ENCODE measurements around the gene CFAP65.
A peak's percentile ranks its signal among the peaks of the same experiment; 100 is the strongest.

Gene CFAP65

GRCh38 chr2:219059725-219060682 lies 18.7 kb upstream of the CFAP65 start:
- DNase-seq (ENCODE audit: low read depth in 2 of 2), result no peak

DNA sequence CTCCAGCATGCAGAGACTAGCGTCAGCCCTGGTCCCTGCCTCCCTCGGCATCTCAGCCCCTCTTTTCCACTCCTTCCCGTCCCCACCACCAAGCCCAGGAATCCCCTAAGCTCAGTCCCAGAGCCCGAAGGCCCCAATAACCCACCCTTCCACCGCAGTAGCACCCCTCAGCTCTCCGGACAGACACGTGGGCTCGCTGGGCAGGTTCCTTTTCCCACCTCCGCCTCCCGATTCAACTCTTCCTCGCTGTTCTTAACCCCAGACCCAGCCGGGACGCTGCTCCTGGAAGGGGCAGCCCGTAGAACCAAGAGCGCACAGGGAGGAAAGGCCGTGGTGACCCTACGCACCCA lies 18.0 kb upstream of the CFAP65 start:
- DNase-seq (ENCODE audit: low read depth in 2 of 2), result no peak

DNA sequence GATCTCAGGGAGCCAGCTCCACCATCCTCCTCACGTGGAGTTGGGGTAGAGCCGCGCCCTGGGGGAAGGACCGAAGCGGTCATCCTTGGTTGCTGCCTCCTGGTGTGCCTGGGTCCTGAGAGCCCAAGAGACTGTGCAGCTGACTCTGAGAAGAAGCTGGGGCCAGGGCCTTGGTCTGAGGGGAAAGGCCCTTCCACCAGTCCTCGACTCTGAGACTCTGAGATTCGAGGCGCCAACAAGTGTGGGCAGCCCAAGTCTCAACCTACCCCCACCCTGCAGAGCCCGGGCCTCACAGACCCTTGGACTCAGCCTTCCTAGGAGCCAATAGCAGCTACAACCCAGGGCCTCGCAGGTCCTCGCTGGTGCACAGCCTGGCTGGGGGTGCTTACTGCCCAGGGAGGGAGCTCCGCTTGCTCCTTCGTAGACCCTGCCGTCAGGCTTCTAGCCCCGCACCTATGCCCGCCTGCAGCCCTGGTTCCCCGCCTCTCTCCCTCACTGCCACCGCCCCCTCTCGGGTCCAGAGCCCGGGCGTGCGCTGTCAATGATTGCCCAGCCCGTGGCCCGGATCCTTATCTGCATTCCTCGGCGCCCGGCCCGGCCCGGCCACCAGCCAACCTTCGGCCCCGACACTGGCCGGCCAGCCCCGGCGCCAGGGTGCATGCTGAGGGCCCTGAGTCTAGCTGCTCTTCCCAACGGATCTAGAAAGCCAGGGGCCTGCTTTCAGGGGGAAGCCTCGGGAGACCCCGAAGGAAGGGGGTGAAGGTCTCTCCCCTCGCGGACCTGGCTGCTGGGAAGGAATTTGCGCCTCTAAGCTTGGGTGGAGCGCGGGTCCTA lies 17.4 kb upstream of the CFAP65 start:
- no peak for DNase-seq (ENCODE audit: low read depth in 2 of 2)

DNA sequence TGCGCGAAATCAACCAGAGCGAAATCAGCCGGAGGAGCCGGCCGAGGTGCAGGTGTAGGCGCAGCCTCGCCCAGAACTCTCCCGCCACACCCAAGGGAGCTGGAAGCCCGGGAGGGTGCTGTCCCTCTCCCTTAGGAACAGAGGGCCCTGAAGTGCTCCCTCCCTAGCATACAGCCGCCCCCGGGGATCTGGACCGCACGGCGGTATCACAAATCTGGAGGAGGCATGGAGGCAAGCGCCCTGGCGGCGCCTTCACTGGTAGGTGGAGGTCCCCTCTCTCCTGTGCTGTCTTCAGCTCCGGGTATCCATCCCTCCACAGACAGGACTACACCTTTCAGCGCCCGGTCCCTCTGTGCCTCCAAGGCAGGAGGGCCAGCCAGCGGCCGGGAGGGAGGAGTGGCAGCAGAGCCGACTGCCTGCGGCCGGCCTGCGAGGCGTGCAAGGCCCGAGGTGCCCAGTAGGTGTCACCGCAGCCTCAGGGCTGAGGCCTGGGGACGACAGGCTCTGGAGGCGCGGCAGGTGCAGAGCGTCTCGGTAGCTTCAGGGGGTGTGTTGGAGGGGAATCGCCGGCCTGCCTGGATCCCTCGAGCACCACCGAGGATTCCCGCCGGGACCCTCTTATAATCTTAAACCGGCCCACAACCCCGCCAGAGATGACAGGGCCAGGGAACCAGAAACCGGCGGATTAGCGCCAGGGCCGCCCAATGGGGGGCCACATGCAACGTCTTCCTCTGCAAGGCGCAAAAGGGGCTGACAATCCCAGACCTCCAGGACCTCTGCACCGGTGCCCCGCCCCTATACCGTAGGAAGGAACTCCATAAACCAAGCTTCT lies 16.6 kb upstream of the CFAP65 start:
- DNase-seq (ENCODE audit: low read depth in 2 of 2), result peak; percentile 57 to 72

GRCh38 chr2:219056896-219057708 lies 15.8 kb upstream of the CFAP65 start:
- no peak for DNase-seq (ENCODE audit: low read depth in 2 of 2)

- no peak for DNase-seq (ENCODE audit: low read depth in 2 of 2)
These were observed 15.0 kb upstream of the CFAP65 start for GRCh38 chr2:219056176-219056895.

DNA sequence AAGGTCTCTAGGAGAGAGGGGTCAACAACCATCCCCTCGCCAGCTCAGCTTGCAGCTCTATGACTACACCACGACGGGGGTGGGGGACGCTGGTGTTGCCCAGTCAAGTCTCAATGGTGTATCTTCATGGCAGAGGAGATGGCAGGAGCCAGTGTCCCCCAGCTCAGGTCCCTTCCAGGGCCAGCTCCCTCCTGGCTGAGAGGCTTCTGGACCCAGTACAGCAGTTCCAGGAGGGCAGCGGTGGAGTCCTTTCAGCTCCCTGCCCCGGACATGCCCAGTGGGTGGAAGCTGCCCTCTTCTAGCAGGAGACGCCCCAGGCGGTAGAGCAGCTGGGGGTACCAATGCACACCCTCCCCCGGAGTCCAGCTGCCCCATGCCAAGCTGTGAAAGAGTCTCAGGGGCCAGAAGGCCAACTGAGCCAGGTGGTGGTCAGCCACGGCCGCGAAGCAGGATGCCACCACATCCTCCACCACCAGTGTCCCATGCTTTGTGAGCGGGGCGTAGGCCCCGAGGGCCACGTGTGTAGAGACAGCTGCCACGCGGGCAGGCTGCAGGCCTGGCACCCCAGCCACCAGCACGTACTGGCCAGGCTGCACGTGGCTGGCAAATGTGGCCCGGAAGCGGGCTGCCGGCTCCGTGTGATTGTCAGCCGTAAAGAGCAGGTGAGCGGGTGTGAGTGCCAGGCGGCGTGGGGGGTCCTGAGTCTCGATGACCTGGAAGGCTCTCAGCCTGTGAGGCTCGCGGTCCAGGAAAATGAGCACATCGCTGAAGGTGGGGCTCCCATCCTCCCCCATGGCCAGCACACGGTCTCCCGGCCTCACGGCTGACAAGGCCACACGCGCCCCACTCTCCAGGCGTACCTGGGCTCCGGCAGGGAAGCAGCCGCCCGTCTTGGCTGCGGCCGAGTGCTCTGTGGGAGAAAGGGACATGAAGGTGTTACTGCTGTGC lies 13.9 kb upstream of the CFAP65 start:
- no peak for DNase-seq (ENCODE audit: low read depth in 2 of 2)

DNA sequence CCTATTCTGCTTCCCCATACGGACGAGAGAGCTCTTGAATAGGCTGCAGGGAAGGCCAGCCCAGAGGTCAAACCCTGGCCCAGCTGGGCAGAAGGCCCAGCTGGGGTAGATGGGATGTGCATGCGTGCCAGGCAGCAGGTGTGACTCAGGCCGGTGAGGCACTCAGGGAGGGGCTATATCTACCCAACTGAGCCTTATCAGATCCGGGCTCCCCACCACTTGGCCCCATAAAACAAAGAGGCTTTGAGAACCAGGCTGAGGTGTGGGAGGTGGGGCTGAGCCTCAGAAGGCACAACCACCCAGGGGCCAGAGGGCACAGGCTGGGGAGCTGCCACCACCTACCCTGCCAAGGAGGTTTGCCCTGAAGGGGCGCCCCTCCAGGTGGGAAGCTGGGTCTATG lies 8.0 kb upstream of the CFAP65 start:
- DNase-seq (ENCODE audit: low read depth in 2 of 2), result no peak

DNA sequence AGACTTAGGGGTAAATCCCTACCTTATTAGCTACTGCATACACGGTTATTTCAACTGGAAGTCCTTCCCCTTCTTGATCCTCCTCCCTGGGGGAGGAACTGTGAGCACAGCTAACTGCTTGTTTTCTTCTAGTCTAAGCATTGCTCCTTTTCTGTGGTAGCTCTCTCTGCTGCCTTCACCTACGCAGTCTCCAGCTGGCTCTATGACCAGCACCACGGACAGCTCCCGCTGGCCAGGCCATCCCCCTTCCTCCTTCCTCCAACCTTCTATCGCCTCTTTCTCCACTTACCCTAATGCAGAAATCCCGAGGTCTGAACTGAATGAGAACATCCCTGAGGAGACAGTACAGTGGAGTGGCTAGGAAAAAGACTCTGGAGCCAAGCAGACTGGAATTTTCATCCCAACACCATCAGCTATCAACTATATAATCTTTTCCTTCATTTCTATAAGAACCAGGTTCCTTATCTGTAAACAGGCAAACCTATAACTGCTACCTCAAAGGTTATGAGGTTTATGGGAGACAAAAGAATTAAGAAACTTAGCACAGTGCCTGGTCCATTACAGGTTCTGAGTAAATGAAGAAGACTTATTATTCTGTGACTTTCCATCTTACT lies 4.7 kb upstream of the CFAP65 start:
- no peak for DNase-seq (ENCODE audit: low read depth in 2 of 2)

DNA sequence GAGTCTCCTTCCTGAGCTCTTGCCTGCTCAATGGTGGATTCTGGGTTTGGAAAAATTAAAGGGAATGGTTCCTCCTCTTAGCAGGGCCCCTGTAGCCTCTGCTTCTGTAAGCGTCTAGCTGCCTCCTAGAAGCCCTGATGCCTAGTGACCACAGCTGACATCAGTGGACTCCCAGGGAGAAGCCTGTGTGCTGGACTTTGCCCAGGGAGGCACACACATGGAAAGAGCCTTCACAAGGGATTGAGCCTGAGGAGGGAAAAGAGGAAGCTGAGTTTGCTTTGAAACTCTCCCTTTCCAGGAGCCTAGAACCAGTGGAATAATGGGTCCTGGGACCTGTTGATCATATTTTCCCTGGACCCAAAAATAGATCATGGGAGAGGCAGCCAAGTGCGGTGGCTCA lies 1.4 kb upstream of the CFAP65 start:
- no peak for DNase-seq (ENCODE audit: low read depth in 2 of 2)

DNA sequence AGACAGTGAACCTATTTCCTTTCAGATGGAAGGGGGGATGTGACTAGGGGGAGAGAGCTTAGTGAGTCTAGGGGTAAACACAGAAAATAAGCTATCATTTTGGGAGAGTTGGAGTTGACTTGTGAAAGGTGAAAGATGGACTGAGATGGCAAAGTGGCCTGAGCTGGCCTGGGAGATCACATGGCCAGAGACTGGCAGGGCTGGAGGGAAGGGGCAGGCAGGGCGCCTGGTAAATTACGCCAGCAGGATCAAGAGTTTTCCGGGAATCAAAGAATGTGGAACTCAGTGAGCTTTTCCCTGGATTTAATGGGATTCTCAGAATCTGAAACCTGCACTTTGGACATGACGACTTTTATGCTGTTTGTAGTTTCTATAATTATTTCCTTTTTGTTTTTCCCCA lies 841 bp upstream of the CFAP65 start:
- DNase-seq (ENCODE audit: low read depth in 2 of 2), result no peak

DNA sequence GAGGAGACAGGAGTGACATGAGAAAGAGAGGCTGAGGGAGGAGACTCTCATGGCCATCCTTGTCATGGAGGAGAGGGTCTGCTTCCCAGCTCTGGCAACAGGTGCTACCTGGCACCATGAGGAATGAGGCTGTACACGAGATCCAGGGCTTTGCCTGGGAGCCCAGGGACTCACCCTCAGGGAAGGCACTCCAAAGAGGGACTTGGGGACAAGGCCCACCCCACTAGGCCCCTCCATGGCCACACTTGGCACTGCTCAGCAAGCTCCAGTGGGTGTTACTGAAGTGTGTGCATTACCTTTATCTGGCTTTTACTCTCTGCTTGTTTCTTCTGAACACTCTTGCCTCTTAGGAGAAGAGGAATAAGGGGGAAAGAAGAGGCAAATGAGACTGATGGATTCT lies 2.7 kb downstream of the CFAP65 start:
- DNase-seq (ENCODE audit: low read depth in 2 of 2), result no peak

GRCh38 chr2:219037783-219038499 lies 3.4 kb downstream of the CFAP65 start:
- no peak for DNase-seq (ENCODE audit: low read depth in 2 of 2)

- DNase-seq (ENCODE audit: low read depth in 2 of 2), result no peak
These were observed 5.4 kb downstream of the CFAP65 start for GRCh38 chr2:219035942-219036341.

GRCh38 chr2:219034823-219035222 lies 6.5 kb downstream of the CFAP65 start:
- no peak for DNase-seq (ENCODE audit: low read depth in 2 of 2)

- DNase-seq (ENCODE audit: low read depth in 2 of 2), result no peak
These were observed 9.1 kb downstream of the CFAP65 start for GRCh38 chr2:219032051-219032745.

- no peak for DNase-seq (ENCODE audit: low read depth in 2 of 2)
These were observed 10.1 kb downstream of the CFAP65 start for GRCh38 chr2:219031005-219031738.

Data from stimulated activated CD4-positive, alpha-beta T cell treated with anti-CD3 and anti-CD28 coated beads, Interleukin-12 subunit alpha, Interleukin-12 subunit beta, amount 100 ng/mL, for 24 hours (primary cell).